Uterus (tissue), 2 donors: Measurements from ENCODE around the gene CEP250.

Experiments used
- CTCF ChIP-seq, 4 experiments: fragments of 200-600 bp in 2 of 4; fragments of 450-650 bp in 2 of 4; sonication (generic) in 2 of 4; IDR thresholded peaks; one replicate each; pipeline ENCODE4 v1.5.1; 2016 to 2019; ENCODE audit warnings: antibody characterized with exemption in 4 of 4, mild to moderate bottlenecking in 2 of 4, moderate library complexity in 1 of 4
- POLR2A ChIP-seq, 2 donors: fragments of 450-650 bp; IDR thresholded peaks; one replicate each; pipeline ENCODE4 v1.6.1; 2016; ENCODE audit warnings: antibody characterized with exemption in 2 of 2, mild to moderate bottlenecking in 1 of 2, moderate library complexity in 1 of 2

- TF ChIP-seq CTCF (IDR thresholded peaks at IDR 0.05) = no peak
- no peak for TF ChIP-seq POLR2A (IDR thresholded peaks at IDR 0.05)
These were observed 22.1 kb upstream of the CEP250 start for GRCh38 chr20:35433337-35433736.
